Neural progenitor cell (in vitro differentiated cells): ENCODE data around the gene SLC6A12.

Experiments used
- EZH2phosphoT487 ChIP-seq: fragments of 200-600 bp; sonication (generic); IDR thresholded peaks from 2 replicates; pipeline ENCODE4 v1.6.1; 2017; ENCODE audit warnings: antibody characterized with exemption
- TF ChIP-seq, protein P1 (sequence below): fragments of 200-600 bp; sonication (generic); IDR thresholded peaks from 2 replicates; pipeline ENCODE4 v1.5.1; 2017; ENCODE audit warnings: antibody characterized with exemption, mild to moderate bottlenecking

GRCh38 chr12:175759-176158, 38.2 kb downstream of the SLC6A12 start:
- TF ChIP-seq, protein P1, sequence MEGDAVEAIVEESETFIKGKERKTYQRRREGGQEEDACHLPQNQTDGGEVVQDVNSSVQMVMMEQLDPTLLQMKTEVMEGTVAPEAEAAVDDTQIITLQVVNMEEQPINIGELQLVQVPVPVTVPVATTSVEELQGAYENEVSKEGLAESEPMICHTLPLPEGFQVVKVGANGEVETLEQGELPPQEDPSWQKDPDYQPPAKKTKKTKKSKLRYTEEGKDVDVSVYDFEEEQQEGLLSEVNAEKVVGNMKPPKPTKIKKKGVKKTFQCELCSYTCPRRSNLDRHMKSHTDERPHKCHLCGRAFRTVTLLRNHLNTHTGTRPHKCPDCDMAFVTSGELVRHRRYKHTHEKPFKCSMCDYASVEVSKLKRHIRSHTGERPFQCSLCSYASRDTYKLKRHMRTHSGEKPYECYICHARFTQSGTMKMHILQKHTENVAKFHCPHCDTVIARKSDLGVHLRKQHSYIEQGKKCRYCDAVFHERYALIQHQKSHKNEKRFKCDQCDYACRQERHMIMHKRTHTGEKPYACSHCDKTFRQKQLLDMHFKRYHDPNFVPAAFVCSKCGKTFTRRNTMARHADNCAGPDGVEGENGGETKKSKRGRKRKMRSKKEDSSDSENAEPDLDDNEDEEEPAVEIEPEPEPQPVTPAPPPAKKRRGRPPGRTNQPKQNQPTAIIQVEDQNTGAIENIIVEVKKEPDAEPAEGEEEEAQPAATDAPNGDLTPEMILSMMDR = no peak
- no peak for TF ChIP-seq EZH2phosphoT487
